IMR-90 (cell line): ENCODE results near the gene FBXW12. TPM values are rescaled to one million over a fixed set of nuclear protein-coding genes. Genes with fewer than 3 reads are reported as not detected.

Source experiments
- microRNA-seq, 2 experiments: library from miRNA; stranded (forward) in 1 of 2; unstranded in 1 of 2; fragments of 10-50 nt in 1 of 2; fragments of <30 nt in 1 of 2; gene quantifications in 1 of 2; microRNA quantifications in 1 of 2; one replicate each; pipeline versions ENCODE3 to v1.1.0; 2013 to 2020; ENCODE audit not compliant: insufficient read depth in 1 of 2, insufficient read length in 1 of 2, unreplicated experiment in 1 of 2
- polyA plus RNA-seq, 3 experiments: library from polyadenylated mRNA; depleted of rRNA; stranded (reverse); fragments of >200 nt; gene quantifications; 2 replicates each; pipeline ENCODE4 v1.2.3, GENCODE V29; 2012; ENCODE audit warnings: low replicate concordance in 1 of 3
- small RNA-seq, 5 experiments: library from RNA; depleted of rRNA; stranded (forward); fragments of <200 nt; gene quantifications; one replicate each; pipeline ENCODE3, GENCODE V24; 2012
- total RNA-seq: library from RNA; depleted of rRNA; stranded (reverse); fragments of >200 nt; gene quantifications from 2 replicates; pipeline ENCODE4 v1.2.3, GENCODE V29; 2012; rRNA removed

The FBXW12 gene
- total and polyA plus RNA-seq, 2 of the 4 experiments (the other 2 are of a cell fraction): not detected

Small RNA genes within 50 kb of the gene (microRNA-seq; reads per million reads assigned to microRNA genes)
- gene RN7SL321P (ENCODE audit: insufficient read depth, insufficient read length): not detected

Small RNA genes within 50 kb of the gene (small RNA-seq; reads per million reads assigned to genes)
- 0 reads per million in 5 experiments for gene RN7SL321P

Other genes starting within 250 kb of the FBXW12 start
- 9.7 and 10.6 TPM in 2 replicates for gene CDC25A, start 183.8 kb upstream of the FBXW12 start, total RNA-seq
- gene CDC25A, start 183.8 kb upstream of the FBXW12 start, polyA plus RNA-seq (2012; rRNA removed): 4.2 and 4.7 TPM in 2 replicates
- not detected in 2 replicates for gene CAMP, start 148.7 kb upstream of the FBXW12 start, total RNA-seq
- gene CAMP, start 148.7 kb upstream of the FBXW12 start, polyA plus RNA-seq (2012; rRNA removed): not detected in 2 replicates
- gene ZNF589, start 131.1 kb upstream of the FBXW12 start, total RNA-seq: 3.9 and 4.7 TPM in 2 replicates
- gene ZNF589, start 131.1 kb upstream of the FBXW12 start, polyA plus RNA-seq (2012; rRNA removed): 3.3 and 4.4 TPM in 2 replicates
- gene NME6, start 70.9 kb upstream of the FBXW12 start, total RNA-seq: 15.6 and 23.3 TPM in 2 replicates
- 23.0 and 24.8 TPM in 2 replicates for gene NME6, start 70.9 kb upstream of the FBXW12 start, polyA plus RNA-seq (2012; rRNA removed)
- gene SPINK8, start 38.6 kb upstream of the FBXW12 start, total RNA-seq: not detected in 2 replicates
- gene SPINK8, start 38.6 kb upstream of the FBXW12 start, polyA plus RNA-seq (2012; rRNA removed): not detected in 2 replicates
- gene PLXNB1, start 57.9 kb downstream of the FBXW12 start, total RNA-seq: 5.2 and 9.2 TPM in 2 replicates
- gene PLXNB1, start 57.9 kb downstream of the FBXW12 start, polyA plus RNA-seq (2012; rRNA removed): 25.3 and 27.0 TPM in 2 replicates
- 15.3 and 16.1 TPM in 2 replicates for gene CCDC51, start 67.9 kb downstream of the FBXW12 start, total RNA-seq
- 11.0 TPM in 2 replicates for gene CCDC51, start 67.9 kb downstream of the FBXW12 start, polyA plus RNA-seq (2012; rRNA removed)
- 81.9 and 131 TPM in 2 replicates for gene TMA7, start 68.0 kb downstream of the FBXW12 start, total RNA-seq
- 220 and 240 TPM in 2 replicates for gene TMA7, start 68.0 kb downstream of the FBXW12 start, polyA plus RNA-seq (2012; rRNA removed)
- 7.2 and 10.8 TPM in 2 replicates for gene ATRIP, start 74.5 kb downstream of the FBXW12 start, total RNA-seq
- gene ATRIP, start 74.5 kb downstream of the FBXW12 start, polyA plus RNA-seq (2012; rRNA removed): 6.8 and 7.2 TPM in 2 replicates
- 82.3 and 88.6 TPM in 2 replicates for gene SHISA5, start 132.0 kb downstream of the FBXW12 start, total RNA-seq
- 162 and 181 TPM in 2 replicates for gene SHISA5, start 132.0 kb downstream of the FBXW12 start, polyA plus RNA-seq (2012; rRNA removed)
- 16.1 and 17.0 TPM in 2 replicates for gene PFKFB4, start 184.6 kb downstream of the FBXW12 start, total RNA-seq
- 14.8 and 16.9 TPM in 2 replicates for gene PFKFB4, start 184.6 kb downstream of the FBXW12 start, polyA plus RNA-seq (2012; rRNA removed)
- gene UCN2, start 191.6 kb downstream of the FBXW12 start, total RNA-seq: 0.54 and 0.56 TPM in 2 replicates
- 2.3 and 2.7 TPM in 2 replicates for gene UCN2, start 191.6 kb downstream of the FBXW12 start, polyA plus RNA-seq (2012; rRNA removed)
- gene COL7A1, start 223.1 kb downstream of the FBXW12 start, total RNA-seq: 3.1 and 4.1 TPM in 2 replicates
- gene COL7A1, start 223.1 kb downstream of the FBXW12 start, polyA plus RNA-seq (2012; rRNA removed): 20.3 and 23.2 TPM in 2 replicates
- gene UQCRC1, start 237.4 kb downstream of the FBXW12 start, total RNA-seq: 952 and 1,365 TPM in 2 replicates
- 410 and 474 TPM in 2 replicates for gene UQCRC1, start 237.4 kb downstream of the FBXW12 start, polyA plus RNA-seq (2012; rRNA removed)
- not detected in 2 replicates for gene TMEM89, start 249.6 kb downstream of the FBXW12 start, total RNA-seq
- 0.15 TPM in 1 of 2 replicates, not detected in the other for gene TMEM89, start 249.6 kb downstream of the FBXW12 start, polyA plus RNA-seq (2012; rRNA removed)